PC-3 (cell line): ENCODE data around the gene MTHFS. TPM values are rescaled to one million over a fixed set of nuclear protein-coding genes. Genes with fewer than 3 reads are reported as not detected.

Experiments
- ATAC-seq: fragments of 200-7000 bp; cut with Tn5 transposase; 2 replicates; pipeline ENCODE4 v1.9.1; 2020; ENCODE audit warnings: mild to moderate bottlenecking, moderate library complexity
- BruUV-seq: library from RNA; stranded (reverse); fragments of 400-500 nt; replicated peaks from 2 replicates; lab custom pipeline; 2021; lab: Mats Ljungman, UMichigan
- CTCF ChIA-PET: fragments of 300-600 bp; sonication (Branson Sonifier 250); formaldehyde crosslinking; loops from one replicate; lab custom pipeline; 2022; ENCODE audit warnings: antibody characterized with exemption; lab: Charles Lee
- POLR2A ChIA-PET: fragments of 300-600 bp; sonication (Branson Sonifier 250); formaldehyde crosslinking; loops from one replicate; lab custom pipeline; 2022; ENCODE audit warnings: antibody characterized with exemption; ENCODE audit not compliant: unreplicated experiment; lab: Charles Lee
- DNase-seq: peaks from one replicate; pipeline ENCODE4 v3.0.0-alpha.2; 2015
- H2AFZ ChIP-seq: fragments of 300-600 bp; sonication (generic); 2 replicates; pipeline ENCODE4 v1.6.0; 2016; ENCODE audit warnings: antibody characterized with exemption, low read length
- H3F3A ChIP-seq: fragments of 300-600 bp; sonication (generic); one replicate; pipeline ENCODE4 v1.6.0; 2017; ENCODE audit warnings: antibody characterized with exemption, low read length, control low read depth, mild to moderate bottlenecking; ENCODE audit not compliant: unreplicated experiment
- H3K27ac ChIP-seq: fragments of 300-600 bp; sonication (generic); 2 replicates; pipeline ENCODE4 v1.5.1; 2016; ENCODE audit warnings: mild to moderate bottlenecking, low read length
- H3K27me3 ChIP-seq: fragments of 300-600 bp; sonication (generic); 2 replicates; pipeline ENCODE4 v1.6.1; 2016; ENCODE audit warnings: low read length, mixed read lengths
- H3K36me3 ChIP-seq: fragments of 300-600 bp; sonication (generic); 2 replicates; pipeline ENCODE4 v1.6.1; 2016; ENCODE audit warnings: low read depth, mixed run types, low read length, mixed read lengths
- H3K4me1 ChIP-seq: fragments of 300-600 bp; sonication (generic); 2 replicates; pipeline ENCODE4 v1.5.1; 2016; ENCODE audit warnings: low read length; ENCODE audit not compliant: insufficient read depth
- H3K4me2 ChIP-seq: fragments of 300-600 bp; sonication (generic); 2 replicates; pipeline ENCODE4 v1.6.0; 2016; ENCODE audit warnings: low read length
- H3K4me3 ChIP-seq: fragments of 300-600 bp; sonication (generic); 2 replicates; pipeline ENCODE4 v1.5.1; 2016; ENCODE audit warnings: mild to moderate bottlenecking, low read length, mixed read lengths
- H3K79me2 ChIP-seq: fragments of 300-600 bp; sonication (generic); 2 replicates; pipeline ENCODE4 v1.6.1; 2017; ENCODE audit warnings: low read length, mixed read lengths
- H3K9ac ChIP-seq: fragments of 300-600 bp; sonication (generic); 2 replicates; pipeline ENCODE4 v1.6.0; 2016; ENCODE audit warnings: mild to moderate bottlenecking, low read length
- H3K9me2 ChIP-seq: fragments of 300-600 bp; sonication (generic); replicated peaks from 2 replicates; pipeline ENCODE4 v1.6.1; 2016; ENCODE audit warnings: mixed run types, low read length, mixed read lengths
- H3K9me3 ChIP-seq: fragments of 300-600 bp; sonication (generic); 2 replicates; pipeline ENCODE4 v1.6.1; 2016; ENCODE audit warnings: low read length, mixed read lengths
- H4K20me1 ChIP-seq: fragments of 300-600 bp; sonication (generic); 2 replicates; pipeline ENCODE4 v1.6.1; 2016; ENCODE audit warnings: low read length, mixed read lengths
- CTCF ChIP-seq: fragments of 300-600 bp; sonication (generic); conservative IDR thresholded peaks from 2 replicates; pipeline ENCODE4 v1.5.1; 2017; ENCODE audit warnings: antibody characterized with exemption, low read depth, mild to moderate bottlenecking, low read length
- EZH2 ChIP-seq: fragments of 300-600 bp; sonication (generic); IDR thresholded peaks from one replicate; pipeline ENCODE4 v1.6.1; 2017; ENCODE audit warnings: antibody characterized with exemption, mild to moderate bottlenecking, low read length; ENCODE audit not compliant: unreplicated experiment
- EZH2phosphoT487 ChIP-seq: fragments of 300-600 bp; sonication (generic); IDR thresholded peaks from 2 replicates; pipeline ENCODE4 v1.6.1; 2018; ENCODE audit warnings: mild to moderate bottlenecking, antibody characterized with exemption, low read length, borderline replicate concordance
- intact Hi-C: fragments of 100-400 bp; cut with micrococcal nuclease; formaldehyde crosslinking; loops from 2 replicates; pipeline ENCODE4 v1.9.0; 2023
- total RNA-seq: library from RNA; depleted of rRNA; stranded (reverse); fragments of >200 nt; gene quantifications from 2 replicates; pipeline ENCODE4 v1.2.3, GENCODE V29; 2014

Gene MTHFS
- total RNA-seq, 1 experiment from 2014 or later: 28.8 TPM

GRCh38 chr15:79834495-79834894 lies 62.3 kb downstream of the MTHFS start:
- Histone ChIP-seq H4K20me1 (no peaks in the 10 kb centered on the region), H3K27me3 (no peaks in the 10 kb centered on the region), H3K27ac (no peak overlapping the region), H3K9me3 (no peaks in the 10 kb centered on the region), H3K4me1 (peaks cover 4% of the 10 kb centered on the region; the same call in 1 of the 2 replicates), H3K36me3 (no peaks in the 10 kb centered on the region), H3K9me2 (no peaks in the 10 kb centered on the region), H2AFZ (no peak overlapping the region), H3K4me2 (no peak overlapping the region), H3K4me3 (no peak overlapping the region), H3K9ac (no peak overlapping the region), H3K79me2 (no peaks in the 10 kb centered on the region), H3F3A (no peaks in the 10 kb centered on the region)
- TF ChIP-seq EZH2phosphoT487 (no peak), CTCF (no peak)
- POLR2A ChIA-PET: no interaction called here
- ATAC-seq (no peak), DNase-seq (peak; percentile 21)
- no TSS peak for BruUV-seq
- CTCF ChIA-PET: no interaction called here
- intact Hi-C loops: no loop called here

GRCh38 chr15:79832367-79833120 lies 64.3 kb downstream of the MTHFS start:
- no peaks in the 10 kb centered on the region for H4K20me1 ChIP-seq
- H3K4me2 ChIP-seq: no peak overlapping the region
- intact Hi-C loops: no loop called here
- no TSS peak for BruUV-seq
- H3K27me3 ChIP-seq: no peaks in the 10 kb centered on the region
- no peaks in the 10 kb centered on the region for H3K36me3 ChIP-seq
- no peak for ATAC-seq
- H3K9me3 ChIP-seq: no peaks in the 10 kb centered on the region
- no peaks in the 10 kb centered on the region for H3K9me2 ChIP-seq
- H3K4me1 ChIP-seq: peaks cover 4% of the 10 kb centered on the region; the same call in 1 of the 2 replicates
- H3K9ac ChIP-seq: no peak overlapping the region
- no peaks in the 10 kb centered on the region for H3K79me2 ChIP-seq
- H3K27ac ChIP-seq: no peak overlapping the region
- H3K4me3 ChIP-seq: no peak overlapping the region
- ChIA-PET POLR2A (no interaction called here), CTCF (no interaction called here)
- no peak for DNase-seq
- H3F3A ChIP-seq: no peaks in the 10 kb centered on the region
- H2AFZ ChIP-seq: no peak overlapping the region
- TF ChIP-seq EZH2 (no peak), EZH2phosphoT487 (no peak), CTCF (no peak)

GRCh38 chr15:79831604-79832003 lies 65.2 kb downstream of the MTHFS start:
- POLR2A ChIA-PET: no interaction called here
- ATAC-seq: no peak
- H3K4me1 ChIP-seq: no peaks in the 10 kb centered on the region

More at GRCh38 chr15:79831604-79832003, 65.2 kb downstream of the MTHFS start:
- CTCF ChIA-PET: no interaction called here
- Histone ChIP-seq H4K20me1 (no peaks in the 10 kb centered on the region), H3F3A (no peaks in the 10 kb centered on the region), H2AFZ (no peak overlapping the region), H3K9ac (no peak overlapping the region), H3K79me2 (no peaks in the 10 kb centered on the region), H3K9me2 (no peaks in the 10 kb centered on the region), H3K4me3 (no peak overlapping the region), H3K27me3 (no peaks in the 10 kb centered on the region), H3K27ac (no peak overlapping the region), H3K9me3 (no peaks in the 10 kb centered on the region), H3K36me3 (no peaks in the 10 kb centered on the region), H3K4me2 (no peak overlapping the region)
- intact Hi-C loops: no loop called here
- DNase-seq: no peak
- TF ChIP-seq CTCF (no peak), EZH2 (no peak), EZH2phosphoT487 (no peak)
- no TSS peak for BruUV-seq
